Measurements from ENCODE around the gene OR10T2. TPM values are rescaled to one million over a fixed set of nuclear protein-coding genes. Genes with fewer than 3 reads are reported as not detected.
"Not testable (repeated sequence)": the region's sequence is repeated elsewhere in the genome, so short reads cannot be mapped to it uniquely, and the experiment has no call there.

OR10T2 gene
- total and polyA plus RNA-seq, 4 experiments from 2014 or later = not detected

DNA sequence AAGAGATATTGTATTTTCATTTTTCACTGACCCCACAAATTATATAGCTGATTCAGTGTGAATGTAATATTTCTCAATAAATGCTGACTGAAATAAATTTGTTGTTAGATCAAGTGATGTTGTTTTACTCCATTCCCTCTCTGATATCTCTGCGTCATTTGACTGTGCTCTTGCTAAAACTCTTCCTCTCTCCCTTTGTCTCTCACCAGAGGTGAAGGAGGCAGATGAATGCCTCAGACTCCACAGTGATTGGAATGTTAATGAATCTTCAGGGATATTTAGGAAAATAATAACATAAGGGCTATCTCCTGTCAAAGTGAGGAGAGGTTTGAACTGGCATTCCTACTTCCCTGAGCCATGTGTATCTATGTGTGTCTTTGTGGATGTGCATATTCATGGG is 41.8 kb downstream of the OR10T2 start:
- no peak for DNase-seq
- Histone ChIP-seq H3K4me3 (ENCODE audit: low read length in 2 of 2) (no peak overlapping the region), H3K27me3 (ENCODE audit: insufficient read depth, low read length) (no peaks in the 10 kb centered on the region), H3K36me3 (ENCODE audit: insufficient read depth, low read length) (no peaks in the 10 kb centered on the region), H3K4me1 (ENCODE audit: insufficient read depth, low read length) (no peaks in the 10 kb centered on the region), H3K27ac (ENCODE audit: low read depth, low read length) (no peak overlapping the region), H3K9me3 (ENCODE audit: control insufficient read depth in 1 of 2, low read length in 2 of 2) (no peaks in the 10 kb centered on the region)
- Mint-ChIP-seq H3K9me3 (peaks cover 0 to 3% (median 0%) of the 10 kb centered on the region in 8 donors), H3K27ac (no peak overlapping the region), H3K4me1 (no peaks in the 10 kb centered on the region), H3K4me3 (no peak overlapping the region), H3K36me3 (no peaks in the 10 kb centered on the region), H3K27me3 (peaks cover 30% of the 10 kb centered on the region in 2 donors)
- intact Hi-C loops (cut with micrococcal nuclease) = no loop called here
- CTCF ChIA-PET (ENCODE audit: partially characterized antibody) = no interaction called here
- POLR2A ChIA-PET (ENCODE audit: partially characterized antibody) = no interaction called here

GRCh38 chr1:158356616-158357015 is 42.6 kb downstream of the OR10T2 start:
- Histone ChIP-seq H3K4me1 (ENCODE audit: insufficient read depth, low read length) (no peaks in the 10 kb centered on the region), H3K4me3 (ENCODE audit: low read length in 2 of 2) (no peak overlapping the region), H3K27me3 (ENCODE audit: insufficient read depth, low read length) (no peaks in the 10 kb centered on the region), H3K36me3 (ENCODE audit: insufficient read depth, low read length) (no peaks in the 10 kb centered on the region), H3K27ac (ENCODE audit: low read depth, low read length) (no peak overlapping the region), H3K9me3 (ENCODE audit: control insufficient read depth in 1 of 2, low read length in 2 of 2) (no peaks in the 10 kb centered on the region)
- intact Hi-C loops (cut with micrococcal nuclease) = no loop called here
- H3K9me3 Mint-ChIP-seq = peaks cover 0 to 3% (median 0%) of the 10 kb centered on the region in 8 donors
- no peak for DNase-seq
- ChIA-PET POLR2A (ENCODE audit: partially characterized antibody) (no interaction called here), CTCF (ENCODE audit: partially characterized antibody) (no interaction called here)
- H3K4me3 Mint-ChIP-seq = no peak overlapping the region
- H3K27ac Mint-ChIP-seq = no peak overlapping the region
- H3K27me3 Mint-ChIP-seq = peaks cover 30% of the 10 kb centered on the region in 2 donors
- no peaks in the 10 kb centered on the region for H3K4me1 Mint-ChIP-seq
- no peaks in the 10 kb centered on the region for H3K36me3 Mint-ChIP-seq

GRCh38 chr1:158355773-158356285 is 43.4 kb downstream of the OR10T2 start:
- intact Hi-C loops (cut with micrococcal nuclease) = no loop called here
- Histone ChIP-seq H3K27ac (ENCODE audit: low read depth, low read length) (no peak overlapping the region), H3K4me1 (ENCODE audit: insufficient read depth, low read length) (no peaks in the 10 kb centered on the region), H3K4me3 (ENCODE audit: low read length in 2 of 2) (no peak overlapping the region), H3K9me3 (ENCODE audit: control insufficient read depth in 1 of 2, low read length in 2 of 2) (no peaks in the 10 kb centered on the region), H3K36me3 (ENCODE audit: insufficient read depth, low read length) (no peaks in the 10 kb centered on the region), H3K27me3 (ENCODE audit: insufficient read depth, low read length) (no peaks in the 10 kb centered on the region)
- Mint-ChIP-seq H3K27me3 (peaks cover 30% of the 10 kb centered on the region in 2 donors), H3K4me3 (no peak overlapping the region), H3K4me1 (no peaks in the 10 kb centered on the region), H3K9me3 (peaks cover 0 to 3% (median 0%) of the 10 kb centered on the region in 8 donors), H3K36me3 (no peaks in the 10 kb centered on the region), H3K27ac (no peak overlapping the region)
- CTCF ChIA-PET (ENCODE audit: partially characterized antibody) = no interaction called here
- DNase-seq = no peak
- POLR2A ChIA-PET (ENCODE audit: partially characterized antibody) = no interaction called here

GRCh38 chr1:158354255-158354654 is 45.0 kb downstream of the OR10T2 start:
- DNase-seq = no peak

DNA sequence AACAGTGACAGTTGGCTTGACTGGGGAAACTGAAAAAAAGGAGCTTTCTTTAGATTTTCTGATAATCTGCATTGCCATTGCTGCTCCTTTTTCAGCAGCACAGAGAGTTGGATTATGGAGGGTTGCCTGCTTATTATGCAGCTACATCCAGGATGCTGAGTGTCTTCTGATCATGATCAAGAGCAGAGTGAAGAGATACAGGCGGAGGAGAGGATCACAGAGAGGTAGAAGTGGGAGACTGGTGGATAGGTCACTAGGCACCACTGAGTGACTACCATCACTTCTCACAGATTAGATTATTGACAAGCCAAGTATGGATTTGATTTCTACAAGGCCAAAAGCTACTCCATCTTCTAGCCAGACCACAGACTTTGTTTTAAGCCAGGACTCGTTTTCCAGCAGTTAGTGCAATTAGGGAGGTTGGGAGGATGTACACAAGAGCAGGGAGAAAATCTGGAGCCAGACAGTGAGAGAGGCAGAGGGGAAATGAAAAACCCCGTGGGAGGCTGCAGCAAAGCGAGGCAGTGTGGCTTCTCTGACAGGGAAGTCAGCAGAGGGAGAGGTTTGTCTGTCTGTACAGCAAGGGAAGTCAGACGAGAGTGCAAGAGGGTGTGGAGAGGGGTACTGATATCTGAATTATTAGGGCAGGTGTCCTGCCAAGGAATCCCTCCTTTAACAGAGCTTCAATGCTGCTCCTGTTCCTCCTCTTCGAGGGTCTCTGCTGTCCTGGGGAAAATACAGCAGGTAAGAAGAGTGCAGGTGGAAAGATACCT is 45.8 kb downstream of the OR10T2 start, which contains the start of gene CD1E:
Gene CD1E, plus strand, starts transcription at position 592 of the 773 bp plus-strand sequence. Its CDS starts 95 bp downstream, at position 687.
- Histone ChIP-seq H3K9me3 (ENCODE audit: control insufficient read depth in 1 of 2, low read length in 2 of 2) (no peaks in the 10 kb centered on the region), H3K4me3 (ENCODE audit: low read length in 2 of 2) (no peak within 1 kb of the TSS), H3K36me3 (ENCODE audit: insufficient read depth, low read length) (no peaks in the 10 kb centered on the region), H3K27me3 (ENCODE audit: insufficient read depth, low read length) (no peaks in the 10 kb centered on the region), H3K27ac (ENCODE audit: low read depth, low read length) (no peak within 1 kb of the TSS), H3K4me1 (ENCODE audit: insufficient read depth, low read length) (no peaks in the 10 kb centered on the region)
- peak within 1 kb of the TSS in 1 of 7 donors; percentile 34 for H3K27ac Mint-ChIP-seq
- H3K4me3 Mint-ChIP-seq = no peak within 1 kb of the TSS
- H3K9me3 Mint-ChIP-seq = no peaks in the 10 kb centered on the region
- peaks cover 29 to 30% of the 10 kb centered on the region in 2 donors for H3K27me3 Mint-ChIP-seq
- intact Hi-C loops (cut with micrococcal nuclease) = no loop called here
- ChIA-PET CTCF (ENCODE audit: partially characterized antibody) (no interaction called here), POLR2A (ENCODE audit: partially characterized antibody) (no interaction called here)
- H3K36me3 Mint-ChIP-seq = no peaks in the 10 kb centered on the region
- DNase-seq = no peak
- no peaks in the 10 kb centered on the region for H3K4me1 Mint-ChIP-seq

More at GRCh38 chr1:158354255-158354654, 45.0 kb downstream of the OR10T2 start:
- Mint-ChIP-seq H3K9me3 (no peaks in the 10 kb centered on the region), H3K27ac (no peak overlapping the region), H3K4me1 (no peaks in the 10 kb centered on the region), H3K4me3 (no peak overlapping the region), H3K27me3 (peaks cover 30% of the 10 kb centered on the region in 2 donors), H3K36me3 (no peaks in the 10 kb centered on the region)
- ChIA-PET CTCF (ENCODE audit: partially characterized antibody) (no interaction called here), POLR2A (ENCODE audit: partially characterized antibody) (no interaction called here)
- H3K9me3 ChIP-seq (ENCODE audit: control insufficient read depth in 1 of 2, low read length in 2 of 2) = no peaks in the 10 kb centered on the region
- intact Hi-C loops (cut with micrococcal nuclease) = no loop called here
- no peaks in the 10 kb centered on the region for H3K36me3 ChIP-seq (ENCODE audit: insufficient read depth, low read length)
- no peaks in the 10 kb centered on the region for H3K4me1 ChIP-seq (ENCODE audit: insufficient read depth, low read length)
- no peaks in the 10 kb centered on the region for H3K27me3 ChIP-seq (ENCODE audit: insufficient read depth, low read length)
- no peak overlapping the region for H3K27ac ChIP-seq (ENCODE audit: low read depth, low read length)
- no peak overlapping the region for H3K4me3 ChIP-seq (ENCODE audit: low read length in 2 of 2)

- H3K4me1 Mint-ChIP-seq; H3K27ac Mint-ChIP-seq; H3K4me1 ChIP-seq (ENCODE audit: insufficient read depth, low read length); CTCF ChIA-PET (ENCODE audit: partially characterized antibody); H3K27me3 Mint-ChIP-seq; H3K27me3 ChIP-seq (ENCODE audit: insufficient read depth, low read length); H3K4me3 ChIP-seq (ENCODE audit: low read length in 2 of 2); H3K27ac ChIP-seq (ENCODE audit: low read depth, low read length); H3K36me3 ChIP-seq (ENCODE audit: insufficient read depth, low read length); H3K36me3 Mint-ChIP-seq; intact Hi-C loops (cut with micrococcal nuclease); DNase-seq; H3K9me3 ChIP-seq (ENCODE audit: control insufficient read depth in 1 of 2, low read length in 2 of 2); H3K9me3 Mint-ChIP-seq; POLR2A ChIA-PET (ENCODE audit: partially characterized antibody); H3K4me3 Mint-ChIP-seq: not testable (repeated sequence)
These were observed 50.3 kb downstream of the OR10T2 start for GRCh38 chr1:158348946-158349345.
